HG03469 (cell line): ENCODE data around the gene STPG3.
"Not testable (repeated sequence)": the region's sequence is repeated elsewhere in the genome, so short reads cannot be mapped to it uniquely, and the experiment has no call there.

ENCODE experiments used
- ATAC-seq: cut with Tn5 transposase; IDR thresholded peaks from one replicate; pipeline ENCODE4 v1.9.1; 2021; ENCODE audit warnings: mild to moderate bottlenecking, moderate library complexity, moderate number of reproducible peaks; ENCODE audit not compliant: unreplicated experiment

Gene STPG3

DNA sequence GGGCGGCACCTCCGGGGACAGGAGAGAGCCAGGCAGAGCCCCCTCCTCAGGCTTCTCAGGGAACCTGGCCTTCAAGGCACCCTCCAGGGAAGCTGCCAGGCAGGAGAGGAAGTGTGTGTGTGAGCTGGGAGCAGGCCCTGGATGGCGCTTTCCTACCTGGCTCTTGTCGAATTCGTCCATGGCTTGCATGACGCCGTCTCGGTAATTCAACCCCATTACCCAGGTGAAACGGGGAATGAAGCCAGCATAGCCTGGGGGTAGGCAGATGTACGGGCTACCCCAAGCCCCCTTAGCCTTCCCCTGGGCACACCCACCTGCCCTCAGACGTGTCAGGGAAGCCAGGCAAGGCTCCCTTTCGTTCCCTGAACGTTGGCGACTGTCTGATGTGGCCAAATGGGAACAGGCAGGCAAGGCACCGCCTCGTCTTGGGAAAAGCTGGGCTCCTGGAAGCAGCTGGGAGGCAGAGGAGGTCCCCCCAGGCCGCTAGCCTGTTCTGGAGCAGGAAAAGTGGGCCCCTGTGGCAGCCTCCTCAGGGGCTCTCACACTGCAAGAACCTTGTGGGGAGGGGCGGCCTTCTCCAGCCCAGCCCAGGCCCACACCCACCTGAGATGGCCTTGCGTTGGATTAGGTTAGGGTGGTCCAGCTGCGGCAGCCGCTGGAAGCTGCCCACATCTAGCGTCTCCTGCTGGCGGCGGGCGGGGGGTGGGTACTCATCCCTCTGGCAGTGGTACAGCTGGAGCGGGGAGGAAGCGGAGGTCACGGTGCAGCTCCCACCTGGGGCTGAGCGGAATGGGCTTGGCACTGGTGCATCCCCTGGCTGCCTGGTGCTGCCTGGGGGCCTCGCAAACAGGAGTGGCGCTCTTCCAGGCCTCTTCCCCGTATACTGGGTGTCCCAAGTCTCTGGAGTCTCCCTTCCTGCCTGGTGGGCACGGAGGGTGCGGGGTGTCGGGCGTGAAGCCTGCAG is 6.3 kb upstream of the STPG3 start:
- ATAC-seq, result no peak

DNA sequence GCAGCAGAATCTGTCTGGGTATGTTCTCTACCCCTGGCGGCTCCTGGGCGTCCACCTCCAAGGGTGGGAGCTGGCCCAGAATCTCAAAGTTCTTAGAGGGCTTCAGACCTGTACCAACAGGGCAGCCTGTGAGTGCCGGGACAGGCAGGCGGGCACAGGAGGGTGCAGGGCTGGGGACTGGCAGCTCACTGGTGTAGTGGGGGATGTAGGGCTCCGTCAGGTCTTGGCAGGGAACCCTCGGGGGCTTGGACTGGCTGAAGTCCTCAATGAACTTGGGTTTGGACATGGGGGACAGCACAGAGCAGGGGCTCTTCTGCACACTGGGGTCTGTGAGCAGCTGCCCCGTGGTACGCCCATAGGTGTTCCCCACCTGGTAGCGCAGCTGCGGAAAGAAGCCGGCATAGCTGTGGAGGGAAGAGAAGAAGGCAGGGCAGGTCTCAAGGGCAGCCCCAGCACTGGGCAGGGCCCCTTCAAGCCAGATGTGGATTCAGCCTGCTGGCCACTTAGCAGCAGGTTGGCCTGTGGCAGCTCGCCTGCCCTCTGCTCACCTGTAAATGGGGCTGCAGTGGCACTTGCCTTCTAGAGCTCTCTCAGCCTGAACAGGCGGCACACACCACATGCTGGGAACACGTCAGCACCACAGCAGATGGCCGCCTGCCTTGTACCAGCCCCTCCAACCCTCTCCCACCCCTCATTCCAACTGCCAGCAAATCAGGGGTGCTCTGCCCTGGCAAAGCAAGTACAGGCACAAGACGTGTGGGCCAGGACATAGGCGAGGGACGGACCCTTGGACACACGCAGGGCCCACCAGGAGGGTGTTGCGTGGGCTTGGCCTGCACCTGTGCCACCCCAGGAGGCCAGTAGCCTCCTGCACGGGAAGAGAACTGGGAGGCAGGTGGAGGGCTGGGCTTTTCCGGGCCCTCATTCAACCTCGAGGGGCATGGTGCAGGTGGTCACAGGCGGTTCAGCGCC is 5.3 kb upstream of the STPG3 start:
- no peak for ATAC-seq

DNA sequence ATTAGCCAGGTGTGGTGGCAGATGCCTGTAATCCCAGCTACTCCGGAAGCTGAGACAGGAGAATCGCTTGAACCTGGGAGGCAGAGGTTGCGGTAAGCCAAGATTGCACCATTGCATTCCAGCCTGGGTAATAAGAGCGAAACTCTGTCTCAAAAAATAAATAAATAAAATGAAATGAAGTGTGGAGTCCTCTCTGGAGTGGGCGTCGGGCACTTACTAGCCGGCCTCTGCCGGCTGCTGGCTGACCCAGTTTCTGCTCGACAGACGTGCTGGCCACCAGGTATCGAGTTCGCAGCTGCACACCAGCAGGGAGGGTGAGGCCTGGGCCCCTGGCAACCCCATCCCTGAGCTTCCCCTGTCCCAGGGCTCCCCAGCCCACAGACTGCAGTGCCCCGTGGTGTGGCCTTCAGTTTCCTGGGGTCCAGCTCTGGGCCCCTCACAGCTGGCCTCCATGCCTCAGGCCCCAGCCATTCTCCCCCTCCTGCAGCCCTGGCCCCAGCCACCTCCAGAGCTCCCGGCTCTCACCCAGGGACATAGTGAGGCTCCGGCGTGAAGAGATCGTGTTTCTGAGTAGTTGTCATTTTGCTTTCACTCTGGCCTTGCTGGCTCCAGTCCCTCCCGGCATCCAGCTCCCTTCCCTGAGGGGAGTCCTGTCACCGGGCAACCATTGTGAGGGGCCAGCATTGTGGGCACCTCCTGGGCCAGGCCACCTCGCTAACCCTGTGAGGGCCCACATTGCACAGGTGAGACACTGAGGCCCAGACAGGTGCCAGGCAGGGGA is 3.8 kb upstream of the STPG3 start:
- ATAC-seq, result no peak

DNA sequence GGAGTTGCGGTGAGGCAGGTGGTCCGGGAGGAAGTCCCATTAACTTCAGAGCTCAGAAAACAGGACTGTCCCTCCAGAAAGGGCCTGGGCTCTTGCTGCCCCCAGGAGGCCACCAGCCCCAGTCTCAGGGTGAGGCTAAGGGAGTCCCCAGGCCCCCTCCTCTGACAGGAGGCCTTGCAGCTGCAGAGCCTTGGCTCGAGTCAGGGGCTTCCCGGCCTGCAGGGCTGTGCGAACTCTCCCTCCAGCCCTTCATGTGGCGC is 3.2 kb upstream of the STPG3 start:
- no peak for ATAC-seq

DNA sequence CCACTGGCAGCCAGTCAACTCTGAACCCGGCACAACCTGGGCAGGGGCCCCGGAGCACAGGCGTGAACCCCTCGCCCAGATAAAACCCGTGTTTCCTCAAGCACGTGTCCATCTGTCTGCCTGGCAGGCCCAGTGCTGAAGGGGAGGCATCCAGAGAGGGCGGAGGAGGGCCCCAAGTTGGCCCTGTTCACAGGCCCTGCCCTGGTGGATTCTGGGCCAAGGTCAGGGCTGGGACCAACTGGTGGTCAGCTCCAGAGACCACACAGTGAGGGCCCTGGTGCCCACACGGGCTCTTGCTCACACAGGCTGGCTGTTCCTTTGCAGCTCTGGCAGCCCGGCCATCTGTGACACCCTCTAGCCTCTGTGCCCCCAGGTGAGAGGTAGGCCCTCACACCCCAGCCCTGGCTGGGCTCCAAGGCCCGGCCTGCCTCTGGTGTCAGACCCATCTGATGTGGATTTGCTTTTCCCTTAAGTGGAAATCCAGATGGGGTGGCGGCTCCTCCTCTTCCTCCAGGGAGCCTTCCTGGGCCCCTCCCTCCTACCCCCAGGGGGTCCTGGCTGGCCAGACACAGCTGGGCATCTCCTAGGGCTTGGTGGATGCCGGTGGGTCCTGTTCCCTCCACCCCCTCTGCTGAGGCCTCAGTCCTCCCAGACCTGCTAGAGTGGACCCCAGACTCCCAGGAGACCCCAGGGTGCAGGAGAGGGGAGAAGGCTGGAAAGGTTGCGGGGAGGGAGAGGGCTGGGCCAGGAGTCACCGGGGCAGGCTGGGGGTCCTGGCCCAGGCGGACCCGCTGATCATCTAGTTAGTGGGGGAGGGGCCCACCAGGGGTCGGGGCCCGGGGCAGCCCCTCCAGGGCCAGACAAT is 525 bp upstream of the STPG3 start:
- ATAC-seq, result no peak

DNA sequence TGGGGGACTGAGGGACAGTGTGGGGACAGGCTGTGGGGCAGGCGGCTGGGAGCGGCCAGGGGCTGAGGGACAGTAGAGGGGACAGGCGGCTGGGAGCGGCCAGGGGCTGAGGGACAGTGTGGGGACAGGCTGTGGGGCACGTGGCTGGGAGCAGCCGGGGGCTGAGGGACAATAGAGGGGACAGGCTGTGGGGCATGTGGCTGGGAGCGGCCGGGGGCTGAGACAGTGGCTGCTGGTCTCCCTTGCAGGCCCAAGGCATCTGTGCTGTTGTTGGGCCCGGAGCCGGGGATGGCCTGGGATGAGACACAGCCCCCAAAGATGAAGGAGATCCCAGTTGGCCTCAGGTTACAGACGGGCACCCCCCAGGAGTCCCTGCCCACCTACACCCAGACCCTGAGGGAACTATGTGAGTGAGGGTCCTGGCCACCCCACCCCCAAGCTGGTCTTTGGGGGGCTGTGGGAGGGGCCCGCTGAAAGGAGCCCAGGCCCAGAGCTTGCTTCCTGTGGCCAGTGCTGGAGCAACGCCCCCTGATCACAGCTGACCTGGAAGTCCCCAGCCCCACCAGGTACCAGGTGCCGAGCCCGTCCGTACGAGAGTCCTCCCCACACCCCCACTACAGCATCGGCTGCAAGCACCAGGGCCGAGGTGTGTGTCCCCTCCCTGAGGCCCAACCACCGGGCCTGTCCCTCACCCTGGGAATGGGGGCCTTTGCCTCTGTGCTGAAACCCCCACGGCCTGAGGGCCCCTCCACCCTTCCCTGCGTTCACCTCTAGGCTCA is 593 bp downstream of the STPG3 start:
- ATAC-seq, result no peak

DNA sequence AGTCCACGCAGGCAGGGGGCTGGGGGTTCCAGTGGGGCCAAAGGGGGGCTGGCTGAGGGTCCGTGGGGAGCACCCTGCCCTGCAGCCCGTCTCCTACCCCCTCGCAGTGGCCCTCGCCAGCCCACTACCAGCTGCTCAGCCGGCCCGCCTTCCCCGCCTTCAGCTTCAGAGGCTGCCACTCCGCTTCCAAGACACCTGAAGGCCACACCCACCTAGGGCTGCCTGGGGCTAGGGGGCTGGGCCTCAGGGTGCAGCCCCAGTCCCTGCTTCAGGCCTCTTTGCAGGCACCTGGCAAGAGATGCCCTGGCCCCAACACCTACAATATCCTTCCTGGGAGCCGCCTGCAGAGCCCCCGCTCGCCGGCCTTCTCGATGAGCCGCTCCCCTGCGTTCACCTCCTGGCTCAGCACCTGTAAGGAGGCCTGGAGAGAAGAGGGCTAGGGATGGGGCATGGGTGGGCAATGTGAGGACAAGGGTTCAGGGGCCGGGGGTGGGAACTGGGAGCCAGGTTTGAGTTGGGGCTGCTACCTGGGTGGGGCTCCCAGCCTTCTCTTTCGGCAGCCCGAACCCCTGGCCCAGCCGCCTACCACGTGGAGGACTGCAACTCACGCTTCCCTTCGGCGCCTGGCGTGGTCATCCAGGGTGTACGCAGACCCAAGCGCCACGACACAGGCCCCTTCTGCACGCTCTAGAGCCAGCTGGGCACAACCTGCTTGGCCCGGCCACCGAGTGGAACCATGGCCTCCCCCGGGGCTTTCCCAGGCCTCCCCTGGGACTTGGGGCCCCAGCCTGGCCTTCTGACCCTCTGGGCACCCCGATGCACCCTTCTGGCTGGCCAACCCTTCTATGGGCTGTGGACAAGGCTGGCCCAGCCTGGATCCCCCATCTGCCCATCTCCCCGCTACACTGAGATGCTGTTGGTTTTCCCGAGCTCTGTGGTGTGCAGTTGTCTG is 1.7 kb downstream of the STPG3 start:
- no peak for ATAC-seq

DNA sequence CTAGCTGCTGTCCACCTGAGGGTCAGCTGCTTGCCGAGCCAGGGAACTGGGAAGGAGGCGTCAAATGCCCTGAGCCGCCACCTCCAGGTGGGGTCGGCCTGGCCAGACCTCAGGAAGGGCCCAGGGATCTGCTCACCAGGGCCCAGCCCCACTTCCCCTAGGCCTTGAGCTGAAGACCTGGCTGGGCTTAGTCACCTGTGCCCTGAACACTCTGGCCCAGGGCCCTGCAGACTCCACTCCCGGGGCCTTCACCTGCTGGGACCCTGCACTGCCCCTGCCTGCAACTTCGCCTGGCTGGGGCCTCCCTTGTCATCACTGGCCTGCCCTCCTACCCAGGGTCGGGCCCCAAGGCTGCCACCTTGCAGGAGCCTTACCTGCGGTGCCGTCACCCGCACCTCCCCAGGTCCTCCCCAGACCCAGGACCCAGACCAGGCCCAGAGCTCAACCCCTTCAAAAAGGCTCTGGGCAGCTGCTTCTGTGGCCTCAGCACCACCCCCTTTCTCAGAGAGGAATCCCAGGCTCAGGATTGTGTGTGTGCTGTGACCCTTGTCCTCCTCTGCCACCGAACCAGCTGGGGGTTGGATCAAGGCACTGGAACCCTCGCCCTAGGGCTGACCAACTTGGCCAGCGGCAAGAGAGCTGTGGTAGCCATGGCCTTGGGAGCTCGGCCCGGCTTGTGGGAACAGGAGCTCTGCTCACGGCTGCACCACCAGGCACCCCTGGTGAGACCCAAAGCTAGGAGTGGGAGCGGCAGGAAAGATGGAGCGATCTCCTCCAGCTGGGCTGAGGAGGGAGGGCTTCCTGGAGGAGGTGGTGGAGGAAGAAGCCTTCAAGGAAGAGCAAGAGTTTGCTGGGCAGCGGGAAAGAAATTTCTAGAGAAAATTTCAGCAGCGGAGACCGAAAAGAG is 2.9 kb downstream of the STPG3 start:
- ATAC-seq, result no peak

DNA sequence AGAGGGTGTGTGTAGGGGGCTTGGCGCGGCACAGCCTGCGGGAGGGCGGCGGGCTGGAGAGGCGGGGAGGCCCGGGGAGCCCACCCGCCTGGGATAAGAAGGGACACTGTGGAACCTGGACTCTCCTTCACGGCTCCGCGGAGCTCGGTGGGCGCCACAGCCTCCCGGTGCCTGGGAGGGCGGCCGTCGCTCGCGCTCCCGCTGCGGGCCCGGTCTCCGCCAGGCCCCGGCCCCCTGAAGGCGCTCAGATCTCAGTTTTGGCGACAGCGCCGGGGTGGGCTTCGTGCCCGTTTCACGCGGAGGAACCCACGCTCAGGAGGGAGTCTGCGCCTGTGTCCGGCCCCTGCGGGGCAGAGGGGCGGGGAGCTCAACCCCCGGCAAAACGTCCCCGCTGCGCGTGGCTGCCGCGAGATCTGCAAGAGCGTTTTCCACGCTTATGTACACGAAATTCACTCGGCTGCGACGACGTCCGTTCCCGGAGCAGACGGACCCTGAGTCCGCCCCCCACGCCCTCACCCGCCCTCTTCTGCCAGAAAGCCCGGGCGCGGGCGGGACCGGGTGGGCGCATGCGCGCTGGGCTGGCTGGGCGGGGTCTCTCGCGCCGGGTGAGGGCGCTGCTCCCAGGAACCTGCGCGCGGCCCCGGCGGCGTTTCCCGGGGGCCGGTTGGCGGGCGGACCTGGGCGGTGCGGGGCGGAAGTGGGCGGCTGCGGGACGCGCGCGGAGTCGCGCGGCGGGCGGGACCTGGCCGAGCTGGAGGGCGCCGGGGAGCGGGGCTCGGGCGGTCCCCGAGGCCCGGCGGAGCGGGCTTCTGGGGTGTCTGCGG is 3.8 kb downstream of the STPG3 start, which contains the start of gene NELFB:
Gene NELFB, plus strand, starts transcription at position 704 of the 824 bp plus-strand sequence.
- peak; percentile 38 for ATAC-seq

DNA sequence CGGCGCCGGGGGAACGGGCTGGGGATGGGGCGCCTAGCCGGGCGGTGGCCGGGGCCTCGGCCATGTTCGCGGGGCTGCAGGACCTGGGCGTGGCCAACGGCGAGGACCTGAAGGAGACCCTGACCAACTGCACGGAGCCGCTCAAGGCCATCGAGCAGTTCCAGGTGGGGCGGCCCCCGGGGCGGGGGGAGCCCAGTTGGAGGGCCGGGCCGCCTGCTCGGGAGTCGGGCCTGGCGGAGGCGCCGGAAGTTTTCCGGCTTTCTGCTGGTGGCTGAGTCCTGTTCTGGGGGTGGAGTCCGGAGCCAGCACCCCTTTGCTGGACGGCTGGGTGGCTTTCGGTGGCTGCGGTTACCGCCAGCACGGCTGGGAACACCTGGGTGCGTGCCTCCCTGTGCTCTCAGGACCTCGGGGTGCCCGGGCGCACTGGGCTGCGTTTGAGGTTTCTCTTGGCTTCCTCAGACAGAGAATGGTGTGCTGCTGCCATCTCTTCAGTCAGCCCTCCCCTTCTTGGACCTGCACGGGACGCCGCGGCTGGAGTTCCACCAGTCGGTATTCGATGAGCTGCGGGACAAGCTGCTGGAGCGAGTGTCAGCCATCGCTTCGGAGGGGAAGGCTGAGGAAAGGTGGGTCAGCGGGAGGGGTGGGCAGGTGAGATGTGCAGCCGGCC is 4.5 kb downstream of the STPG3 start:
- ATAC-seq, result peak; percentile 31

DNA sequence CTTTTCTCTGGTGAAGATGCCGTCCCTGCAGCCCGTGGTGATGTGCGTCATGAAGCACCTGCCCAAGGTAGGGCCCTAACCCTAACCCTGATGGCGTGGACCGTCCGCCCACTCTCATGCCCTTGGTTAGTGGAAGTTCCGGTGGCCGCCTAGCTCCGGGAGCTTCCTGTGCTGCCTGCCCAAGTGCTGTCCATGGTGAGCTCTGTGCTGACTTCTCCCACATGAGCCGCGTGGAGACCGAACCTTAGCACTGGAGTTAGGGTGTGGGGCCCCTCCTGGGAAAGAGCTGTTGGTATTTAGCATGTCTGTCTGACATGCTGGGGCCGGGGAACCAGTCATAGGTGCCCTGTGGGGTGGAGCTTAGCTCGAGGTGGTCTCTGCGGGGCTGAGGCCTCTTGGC is 5.3 kb downstream of the STPG3 start:
- ATAC-seq, result no peak

DNA sequence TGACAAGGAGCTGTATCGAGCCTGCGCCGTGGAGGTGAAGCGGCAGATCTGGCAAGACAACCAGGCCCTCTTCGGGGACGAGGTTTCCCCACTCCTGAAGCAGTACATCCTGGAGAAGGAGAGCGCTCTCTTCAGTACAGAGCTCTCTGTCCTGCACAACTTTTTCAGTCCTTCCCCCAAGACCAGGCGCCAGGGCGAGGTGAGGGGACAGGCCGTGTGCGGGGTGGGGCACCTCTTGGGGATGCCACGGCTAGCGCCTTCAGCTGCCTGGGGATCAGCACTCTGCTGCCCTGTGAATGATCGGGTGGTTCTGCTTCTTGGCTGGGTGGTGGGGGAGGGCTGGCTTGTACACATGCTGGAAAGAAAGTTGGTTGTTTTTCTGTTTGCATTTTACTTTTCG is 5.8 kb downstream of the STPG3 start:
- ATAC-seq, result no peak

DNA sequence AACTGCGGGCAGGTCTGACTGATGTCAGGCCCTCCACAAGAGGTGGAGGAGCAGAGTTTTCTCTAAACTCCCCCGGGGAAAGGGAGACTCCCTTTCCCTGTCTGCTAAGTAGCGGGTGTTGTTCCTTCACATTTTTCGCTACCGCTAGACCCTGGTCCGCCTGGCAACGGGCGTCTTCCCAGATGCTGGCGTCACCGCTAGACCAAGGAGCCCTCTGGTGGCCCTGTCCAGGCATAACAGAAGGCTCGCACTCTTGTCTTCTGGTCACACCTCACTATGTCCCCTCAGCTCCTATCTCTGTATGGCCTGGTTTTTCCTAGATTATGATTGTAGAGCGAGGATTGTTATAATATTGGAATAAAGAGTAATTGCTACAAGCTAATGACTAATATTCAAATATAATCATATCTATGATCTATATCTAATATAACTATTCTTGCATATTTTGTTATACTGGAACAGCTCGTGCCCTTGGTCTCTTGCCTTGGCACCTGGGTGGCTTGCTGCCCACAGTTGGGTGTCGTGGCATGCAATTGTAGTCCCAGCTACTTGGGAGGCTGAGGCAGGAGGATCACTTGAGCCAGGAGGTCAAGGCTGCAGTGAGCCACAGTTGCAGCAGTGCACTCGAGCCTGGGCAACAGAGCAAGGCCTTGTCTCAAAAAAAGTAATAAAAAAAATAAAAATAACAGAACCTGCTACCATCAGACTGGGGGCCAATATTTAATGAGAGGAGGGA is 11.3 kb downstream of the STPG3 start:
- ATAC-seq, result not testable (repeated sequence)

DNA sequence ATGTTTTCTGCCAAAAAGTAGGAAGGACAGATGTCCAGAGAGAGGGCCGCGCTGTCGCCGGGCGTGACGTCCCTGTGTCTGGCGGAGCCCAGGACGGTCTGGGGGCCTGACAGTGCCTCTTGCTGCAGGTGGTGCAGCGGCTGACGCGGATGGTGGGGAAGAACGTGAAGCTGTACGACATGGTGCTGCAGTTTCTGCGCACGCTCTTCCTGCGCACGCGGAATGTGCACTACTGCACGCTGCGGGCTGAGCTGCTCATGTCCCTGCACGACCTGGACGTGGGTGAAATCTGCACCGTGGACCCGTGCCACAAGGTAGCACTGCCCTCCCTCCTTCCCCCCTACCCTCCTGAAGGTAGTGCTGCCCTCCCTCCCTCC is 11.8 kb downstream of the STPG3 start:
- no peak for ATAC-seq

DNA sequence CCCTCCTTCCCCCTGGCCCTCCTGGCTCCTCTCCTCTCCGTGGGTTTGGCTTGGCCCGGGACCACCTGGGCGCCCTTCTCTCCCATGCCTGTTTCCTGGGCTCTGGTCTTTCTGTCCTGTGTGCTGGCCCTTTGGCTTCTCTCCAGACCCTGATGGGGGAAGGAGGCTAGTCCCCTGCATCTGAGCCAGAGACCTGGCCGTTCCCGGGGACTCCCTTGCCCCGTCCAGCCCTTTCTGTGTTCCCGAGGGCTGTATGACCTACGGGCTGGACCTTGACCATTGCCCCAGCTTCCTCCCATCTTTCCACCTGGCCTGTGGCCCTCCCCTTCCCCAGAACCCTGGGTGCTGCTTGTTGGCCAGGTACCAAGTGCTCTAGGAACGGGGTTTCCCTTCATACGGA is 12.4 kb downstream of the STPG3 start:
- no peak for ATAC-seq
